ENCODE data around the gene DDX28. TPM values are rescaled to one million over a fixed set of nuclear protein-coding genes. Genes with fewer than 3 reads are reported as not detected.
A peak's percentile ranks its signal among the peaks of the same experiment; 100 is the strongest.
"Not testable (repeated sequence)": the region's sequence is repeated elsewhere in the genome, so short reads cannot be mapped to it uniquely, and the experiment has no call there.

Gene DDX28
- total RNA-seq, 1 experiment from 2014 or later: 13.2 TPM

DNA sequence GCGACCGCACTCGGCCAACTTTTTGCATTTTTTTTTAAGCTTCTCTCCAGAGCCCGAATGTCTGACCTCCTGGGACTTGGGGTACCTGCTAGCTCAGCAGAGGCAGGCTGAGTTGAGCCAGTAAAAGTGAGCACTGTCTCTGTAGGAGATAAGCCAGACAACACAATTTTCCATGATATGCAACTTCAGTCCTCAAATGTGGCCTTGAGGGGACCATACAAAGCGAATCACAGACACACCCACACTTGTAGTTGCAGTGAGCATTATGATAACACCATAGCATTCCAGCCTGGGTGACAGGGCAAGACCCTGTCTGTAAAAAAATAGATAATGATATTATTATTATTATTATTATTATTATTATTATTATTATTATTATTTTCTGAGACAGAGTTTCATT, 26.4 kb downstream of the DDX28 start:
- no peak overlapping the region for H3K4me3 ChIP-seq
- H3K9me3 ChIP-seq (replicated peaks): no peaks in the 10 kb centered on the region
- H3K36me3 ChIP-seq: no peaks in the 10 kb centered on the region
- DNase-seq (ENCODE audit: low read depth in 1 of 2, low spot score in 2 of 2): no peak
- no peaks in the 10 kb centered on the region for H3K27me3 ChIP-seq (replicated peaks)
- H3K27ac ChIP-seq: no peak overlapping the region
- H3K4me1 ChIP-seq (replicated peaks): peaks cover 17% of the 10 kb centered on the region

- Histone ChIP-seq H3K36me3 (no peaks in the 10 kb centered on the region), H3K27me3 (replicated peaks) (no peaks in the 10 kb centered on the region), H3K9me3 (replicated peaks) (no peaks in the 10 kb centered on the region), H3K4me3 (no peak overlapping the region), H3K4me1 (replicated peaks) (peaks cover 13% of the 10 kb centered on the region), H3K27ac (no peak overlapping the region)
- DNase-seq (ENCODE audit: low read depth in 1 of 2, low spot score in 2 of 2): no peak
These were observed 27.6 kb downstream of the DDX28 start for GRCh38 chr16:67995423-67995822.

DNA sequence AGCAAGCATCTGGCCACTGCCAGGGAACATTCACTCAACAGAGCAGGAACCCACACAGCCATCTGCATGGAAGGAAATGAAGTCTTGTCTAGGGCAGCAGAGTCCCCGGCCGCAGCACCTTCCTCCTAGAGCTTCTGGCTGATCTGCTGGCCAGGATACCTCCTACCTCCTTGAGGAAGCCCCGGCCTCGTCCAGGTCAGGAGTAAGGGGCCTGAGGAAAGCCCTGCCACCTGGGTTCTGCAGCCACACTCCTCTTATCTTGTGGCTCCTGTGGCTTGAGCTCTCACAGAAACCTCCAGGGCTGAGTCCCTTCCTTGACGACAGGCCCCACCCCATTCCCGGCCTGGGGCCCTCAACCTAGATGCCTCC, 29.0 kb downstream of the DDX28 start:
- H3K4me1 ChIP-seq (replicated peaks); H3K27me3 ChIP-seq (replicated peaks); DNase-seq (ENCODE audit: low read depth in 1 of 2, low spot score in 2 of 2); H3K27ac ChIP-seq; H3K36me3 ChIP-seq; H3K9me3 ChIP-seq (replicated peaks); H3K4me3 ChIP-seq: not testable (repeated sequence)

- peak; percentile 79 to 80 for DNase-seq (ENCODE audit: low read depth in 1 of 2, low spot score in 2 of 2)
- Histone ChIP-seq H3K27me3 (replicated peaks) (no peaks in the 10 kb centered on the region), H3K4me1 (replicated peaks) (peaks cover 8% of the 10 kb centered on the region), H3K27ac (no peak overlapping the region), H3K9me3 (replicated peaks) (no peaks in the 10 kb centered on the region), H3K36me3 (no peaks in the 10 kb centered on the region), H3K4me3 (no peak overlapping the region)
These were observed 29.6 kb downstream of the DDX28 start for GRCh38 chr16:67993207-67994039.

DNA sequence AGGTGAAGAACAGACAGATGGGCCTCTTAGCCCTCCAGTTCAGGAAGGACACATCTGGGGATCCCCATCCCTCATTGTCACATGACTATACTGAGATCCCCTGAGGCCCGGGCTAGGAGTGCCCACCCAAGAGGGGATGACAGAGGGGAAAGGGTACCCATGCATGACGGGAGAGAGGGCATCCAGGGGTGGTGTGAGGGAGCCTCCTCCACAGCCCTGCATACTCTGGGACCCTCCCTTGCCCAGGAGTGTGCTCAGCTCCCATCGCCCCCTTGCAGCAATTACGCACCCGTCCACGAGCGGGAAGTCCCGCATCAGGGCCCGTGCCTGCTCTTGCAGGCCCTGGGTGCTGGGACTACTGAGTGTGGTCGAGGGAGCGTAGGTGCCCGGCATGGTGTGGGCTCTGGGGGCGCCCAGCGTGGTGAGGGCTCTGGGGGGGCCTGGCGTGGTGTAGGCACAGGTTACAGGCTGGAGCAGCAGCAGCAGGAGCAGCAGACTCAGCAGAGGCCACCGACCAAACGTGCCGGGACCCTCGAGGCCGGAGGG, 30.3 kb downstream of the DDX28 start:
- DNase-seq (ENCODE audit: low read depth in 1 of 2, low spot score in 2 of 2): no peak
- H3K27ac ChIP-seq: no peak overlapping the region
- H3K4me3 ChIP-seq: no peak overlapping the region
- no peaks in the 10 kb centered on the region for H3K27me3 ChIP-seq (replicated peaks)
- H3K4me1 ChIP-seq (replicated peaks): peaks cover 8% of the 10 kb centered on the region
- H3K9me3 ChIP-seq (replicated peaks): no peaks in the 10 kb centered on the region
- no peaks in the 10 kb centered on the region for H3K36me3 ChIP-seq

DNA sequence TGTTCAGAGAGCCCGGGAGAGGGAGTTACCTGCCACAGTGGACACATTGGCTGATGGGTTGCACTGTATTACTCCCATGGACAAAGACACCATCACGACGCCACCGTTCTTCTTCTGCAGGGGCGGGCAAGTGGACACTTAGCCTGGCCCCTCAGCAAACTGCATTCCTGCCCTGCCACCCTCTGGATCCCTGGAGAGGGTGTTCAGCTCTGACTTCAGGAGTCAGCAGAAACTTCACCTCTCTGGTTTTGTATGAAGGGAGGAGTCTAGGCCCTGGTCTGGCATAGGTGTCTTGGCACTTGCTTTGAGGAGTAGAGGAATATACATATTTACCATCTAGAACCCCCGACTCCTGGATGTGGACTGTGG, 33.0 kb downstream of the DDX28 start:
- Histone ChIP-seq H3K9me3 (replicated peaks) (no peaks in the 10 kb centered on the region), H3K4me3 (no peak overlapping the region), H3K27ac (no peak overlapping the region), H3K27me3 (replicated peaks) (no peaks in the 10 kb centered on the region), H3K4me1 (replicated peaks) (peaks cover 8% of the 10 kb centered on the region), H3K36me3 (no peaks in the 10 kb centered on the region)
- no peak for DNase-seq (ENCODE audit: low read depth in 1 of 2, low spot score in 2 of 2)

DNA sequence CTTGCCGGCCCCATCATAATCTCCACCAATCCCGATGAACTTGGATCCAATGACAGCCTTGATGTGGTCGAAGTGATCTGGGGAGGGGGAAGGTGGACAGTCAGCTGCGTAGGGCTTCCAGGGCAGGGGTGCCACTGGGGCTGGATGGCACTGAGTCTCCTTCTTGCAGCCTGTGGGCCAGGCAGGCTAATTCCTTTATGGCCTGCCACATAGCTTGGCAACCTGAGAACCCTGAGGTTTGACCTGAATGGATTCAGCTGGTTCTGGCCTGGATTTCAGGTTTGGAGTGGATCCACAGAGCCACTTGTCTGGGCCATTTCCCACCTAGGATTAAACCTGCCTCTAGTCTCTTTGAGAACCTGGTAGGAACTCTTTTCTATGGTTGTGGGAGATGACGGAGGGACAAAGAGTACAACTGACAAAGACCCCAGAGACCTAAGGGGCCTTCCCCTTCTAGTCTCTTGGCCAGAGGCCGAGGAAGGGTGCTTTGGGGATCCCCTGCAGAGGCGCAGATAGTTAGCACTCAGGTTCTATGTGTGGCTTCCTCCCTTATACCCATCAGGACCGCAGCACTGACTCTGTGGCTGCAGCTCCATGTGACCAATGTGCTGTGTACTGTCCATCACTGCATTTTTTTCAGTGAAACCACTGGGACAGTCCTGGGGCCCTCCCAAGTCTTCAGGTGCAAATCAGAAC, 33.6 kb downstream of the DDX28 start:
- H3K4me3 ChIP-seq: no peak overlapping the region
- H3K4me1 ChIP-seq (replicated peaks): peaks cover 8% of the 10 kb centered on the region
- no peaks in the 10 kb centered on the region for H3K27me3 ChIP-seq (replicated peaks)
- DNase-seq (ENCODE audit: low read depth in 1 of 2, low spot score in 2 of 2): no peak
- no peaks in the 10 kb centered on the region for H3K9me3 ChIP-seq (replicated peaks)
- no peak overlapping the region for H3K27ac ChIP-seq
- H3K36me3 ChIP-seq: no peaks in the 10 kb centered on the region

DNA sequence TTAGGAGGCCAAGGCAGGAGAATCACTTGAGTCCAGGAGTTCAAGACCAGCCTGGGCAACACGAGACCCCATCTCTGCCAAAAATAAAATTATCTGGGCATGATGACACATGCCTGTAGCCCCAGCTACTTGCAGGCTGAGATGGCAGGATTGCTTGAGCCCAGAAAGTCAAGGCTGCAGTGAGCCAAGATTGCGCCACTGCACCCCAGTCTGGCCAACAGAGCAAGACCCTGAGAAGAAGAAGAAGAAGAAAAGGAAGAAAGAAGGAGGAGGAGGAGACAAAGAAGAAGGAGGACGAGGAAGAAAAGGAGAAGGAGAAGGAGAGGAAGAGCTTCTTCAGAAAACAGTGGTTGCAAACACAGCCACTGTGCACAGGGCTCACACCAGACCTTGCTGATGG, 34.4 kb downstream of the DDX28 start:
- no peak overlapping the region for H3K4me3 ChIP-seq
- no peaks in the 10 kb centered on the region for H3K27me3 ChIP-seq (replicated peaks)
- no peaks in the 10 kb centered on the region for H3K9me3 ChIP-seq (replicated peaks)
- no peak overlapping the region for H3K27ac ChIP-seq
- peaks cover 11% of the 10 kb centered on the region for H3K4me1 ChIP-seq (replicated peaks)
- no peak for DNase-seq (ENCODE audit: low read depth in 1 of 2, low spot score in 2 of 2)
- no peaks in the 10 kb centered on the region for H3K36me3 ChIP-seq

GRCh38 chr16:67987460-67988160, 35.4 kb downstream of the DDX28 start:
- Histone ChIP-seq H3K4me1 (replicated peaks) (peaks cover 5% of the 10 kb centered on the region), H3K4me3 (no peak overlapping the region), H3K9me3 (replicated peaks) (no peaks in the 10 kb centered on the region), H3K27me3 (replicated peaks) (no peaks in the 10 kb centered on the region), H3K27ac (no peak overlapping the region), H3K36me3 (no peaks in the 10 kb centered on the region)
- no peak for DNase-seq (ENCODE audit: low read depth in 1 of 2, low spot score in 2 of 2)

DNA sequence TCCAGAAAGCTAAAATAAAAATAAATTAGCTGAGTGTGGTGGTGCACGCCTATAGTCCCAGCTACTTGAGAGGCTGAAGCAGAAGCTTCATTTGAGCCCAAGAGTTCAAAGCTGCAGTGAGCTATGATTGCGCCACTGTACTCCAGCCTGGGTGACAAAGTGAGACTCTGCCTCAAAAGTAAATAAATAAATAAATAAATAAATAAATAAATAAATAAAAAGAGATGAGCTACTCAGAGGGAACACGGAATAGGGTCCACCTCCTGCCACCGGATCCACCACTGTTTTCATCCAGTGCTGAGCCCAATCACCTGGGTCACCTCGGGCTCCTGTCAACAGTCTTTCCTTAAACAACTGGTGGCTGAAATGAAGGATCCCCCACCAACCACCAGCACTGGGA, 36.1 kb downstream of the DDX28 start:
- Histone ChIP-seq H3K36me3 (no peaks in the 10 kb centered on the region), H3K27ac (no peak overlapping the region), H3K4me1 (replicated peaks) (peaks cover 5% of the 10 kb centered on the region), H3K4me3 (no peak overlapping the region), H3K9me3 (replicated peaks) (no peaks in the 10 kb centered on the region), H3K27me3 (replicated peaks) (no peaks in the 10 kb centered on the region)
- DNase-seq (ENCODE audit: low read depth in 1 of 2, low spot score in 2 of 2): no peak

GRCh38 chr16:67982011-67982696, 40.9 kb downstream of the DDX28 start:
- H3K27ac ChIP-seq: no peak overlapping the region

GRCh38 chr16:67979955-67980678, 42.9 kb downstream of the DDX28 start, which contains the start of gene DPEP3:
Gene DPEP3 (minus strand): TSS chr16:67980499. CDS start chr16:67980380, 119 bp downstream.
- H3K4me1 ChIP-seq (replicated peaks): peaks cover 5% of the 10 kb centered on the region
- DNase-seq (ENCODE audit: low read depth in 1 of 2, low spot score in 2 of 2): no peak
- H3K27me3 ChIP-seq (replicated peaks): no peaks in the 10 kb centered on the region
- no peak within 1 kb of the TSS for H3K4me3 ChIP-seq
- no peak within 1 kb of the TSS for H3K27ac ChIP-seq
- no peaks in the 10 kb centered on the region for H3K36me3 ChIP-seq
- H3K9me3 ChIP-seq (replicated peaks): no peaks in the 10 kb centered on the region; the same call in 1 of the 2 replicates

More at GRCh38 chr16:67982011-67982696, 40.9 kb downstream of the DDX28 start:
- DNase-seq (ENCODE audit: low read depth in 1 of 2, low spot score in 2 of 2): no peak
- no peaks in the 10 kb centered on the region for H3K27me3 ChIP-seq (replicated peaks)
- no peak overlapping the region for H3K4me3 ChIP-seq
- no peaks in the 10 kb centered on the region; the same call in 1 of the 2 replicates for H3K9me3 ChIP-seq (replicated peaks)
- H3K36me3 ChIP-seq: no peaks in the 10 kb centered on the region
- peaks cover 5% of the 10 kb centered on the region for H3K4me1 ChIP-seq (replicated peaks)

Data from SJSA1 (cell line).